ENCODE data around the gene SLC25A48. TPM values are rescaled to one million over a fixed set of nuclear protein-coding genes. Genes with fewer than 3 reads are reported as not detected.

SLC25A48 gene, protein sequence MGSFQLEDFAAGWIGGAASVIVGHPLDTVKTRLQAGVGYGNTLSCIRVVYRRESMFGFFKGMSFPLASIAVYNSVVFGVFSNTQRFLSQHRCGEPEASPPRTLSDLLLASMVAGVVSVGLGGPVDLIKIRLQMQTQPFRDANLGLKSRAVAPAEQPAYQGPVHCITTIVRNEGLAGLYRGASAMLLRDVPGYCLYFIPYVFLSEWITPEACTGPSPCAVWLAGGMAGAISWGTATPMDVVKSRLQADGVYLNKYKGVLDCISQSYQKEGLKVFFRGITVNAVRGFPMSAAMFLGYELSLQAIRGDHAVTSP
- not detected for total RNA-seq

DNA sequence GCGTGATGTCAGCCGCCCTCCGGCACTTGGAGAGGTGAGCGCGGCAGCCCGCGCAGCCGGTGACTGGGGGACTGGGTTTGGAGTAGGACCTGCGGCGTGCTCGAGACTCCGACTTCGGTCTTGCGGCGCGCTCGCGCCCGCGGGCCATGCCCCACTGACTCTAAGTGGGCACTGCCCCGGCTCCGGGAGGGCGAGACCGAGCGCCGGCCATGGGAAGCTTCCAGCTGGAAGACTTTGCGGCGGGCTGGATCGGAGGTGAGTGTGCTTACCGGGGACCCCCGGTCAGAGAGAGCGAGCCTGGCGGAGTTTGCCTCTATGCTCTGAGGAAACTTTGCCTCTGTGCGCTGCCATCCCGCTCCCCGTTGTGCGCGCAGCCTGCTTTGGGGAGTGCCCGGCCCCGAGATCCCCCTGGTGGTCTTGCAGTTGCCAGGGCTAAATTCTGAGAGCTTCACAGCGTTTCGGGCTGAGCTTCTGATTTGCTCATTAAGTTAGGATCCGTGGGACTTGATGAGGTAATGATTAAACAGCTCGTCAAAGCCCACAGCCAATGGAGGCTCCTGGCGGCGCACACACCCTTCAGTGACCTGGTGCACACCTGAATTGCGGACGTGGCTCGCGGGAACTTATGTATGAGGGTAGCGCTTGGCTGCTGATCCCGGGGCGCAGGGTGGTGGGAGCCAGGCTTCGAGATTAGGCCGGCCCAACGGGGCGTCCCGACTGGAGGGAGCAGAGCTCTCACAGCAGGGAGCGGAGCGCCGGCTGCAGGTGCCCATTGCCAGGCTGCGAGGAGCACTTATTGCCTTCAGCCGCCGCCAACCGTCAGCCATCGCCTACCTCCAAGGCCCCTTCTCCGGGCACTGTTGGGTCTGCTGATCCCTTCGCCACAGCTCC is at the start of gene SLC25A48:
TSS of gene SLC25A48 (plus strand) at position 25 of the 891 bp plus-strand sequence. CDS start at position 210, 185 bp downstream.

DNA sequence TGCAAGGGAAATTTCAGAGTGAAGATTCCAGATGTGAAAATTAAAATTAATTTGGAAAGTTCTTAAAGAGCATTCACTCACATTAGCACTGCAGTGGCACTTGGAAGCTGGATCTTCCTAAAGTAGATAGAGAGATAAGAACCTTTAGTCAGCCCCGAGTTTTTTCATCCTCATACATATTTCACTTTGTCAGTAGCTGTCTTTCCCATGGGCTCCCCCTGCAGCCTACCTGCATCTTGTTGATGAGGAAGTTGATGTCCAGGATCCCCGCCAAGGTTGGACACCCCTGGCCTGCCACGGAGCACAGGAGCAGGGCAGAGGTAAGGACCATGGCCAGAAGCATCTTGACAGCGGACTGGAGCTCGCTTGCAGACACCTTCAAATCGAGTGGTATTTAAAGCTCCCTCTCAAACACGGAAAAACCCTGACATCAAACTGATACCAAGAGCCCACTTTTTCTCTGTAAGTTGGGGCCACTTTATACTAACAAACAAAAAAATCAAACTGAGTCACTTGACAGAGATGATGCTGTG is 61.1 kb downstream of the SLC25A48 start, which contains the start of gene IL9:
TSS of gene IL9 (minus strand) at position 368 of the 533 bp plus-strand sequence. CDS start at position 343, 25 bp downstream.

Small RNA genes within 50 kb of the gene (microRNA-seq; reads per million reads assigned to microRNA genes)
- not detected for gene MIR5692C1 (ENCODE audit: borderline microRNAs expressed, borderline replicate concordance)

Other genes starting within 250 kb of the SLC25A48 start
- gene IL9, start 61.2 kb downstream of the SLC25A48 start, total RNA-seq: not detected
- gene LECT2, start 120.3 kb downstream of the SLC25A48 start, total RNA-seq: not detected
- under 1 TPM in 1 of 2 experiments, not detected in 1; 0.36 TPM for gene TGFBI, start 194.3 kb downstream of the SLC25A48 start, total RNA-seq